ENCODE data around the gene SLC48A1.

The SLC48A1 gene

DNA sequence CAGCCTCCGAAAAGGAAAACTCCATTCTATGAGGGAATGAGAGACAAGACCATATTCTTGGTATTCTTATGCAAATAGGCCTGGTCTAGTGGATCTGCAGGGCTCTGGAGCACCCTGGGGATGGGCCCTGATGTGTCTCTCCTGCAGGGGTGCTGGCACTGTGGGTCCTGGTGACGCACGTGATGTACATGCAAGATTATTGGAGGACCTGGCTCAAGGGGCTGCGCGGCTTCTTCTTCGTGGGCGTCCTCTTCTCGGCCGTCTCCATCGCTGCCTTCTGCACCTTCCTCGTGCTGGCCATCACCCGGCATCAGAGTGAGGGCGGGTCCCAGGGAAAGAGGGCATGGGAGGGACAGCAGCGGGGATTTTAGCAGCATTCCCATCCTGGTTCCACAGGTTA is 5.8 kb downstream of the SLC48A1 start:
- no peak for DNase-seq

DNA sequence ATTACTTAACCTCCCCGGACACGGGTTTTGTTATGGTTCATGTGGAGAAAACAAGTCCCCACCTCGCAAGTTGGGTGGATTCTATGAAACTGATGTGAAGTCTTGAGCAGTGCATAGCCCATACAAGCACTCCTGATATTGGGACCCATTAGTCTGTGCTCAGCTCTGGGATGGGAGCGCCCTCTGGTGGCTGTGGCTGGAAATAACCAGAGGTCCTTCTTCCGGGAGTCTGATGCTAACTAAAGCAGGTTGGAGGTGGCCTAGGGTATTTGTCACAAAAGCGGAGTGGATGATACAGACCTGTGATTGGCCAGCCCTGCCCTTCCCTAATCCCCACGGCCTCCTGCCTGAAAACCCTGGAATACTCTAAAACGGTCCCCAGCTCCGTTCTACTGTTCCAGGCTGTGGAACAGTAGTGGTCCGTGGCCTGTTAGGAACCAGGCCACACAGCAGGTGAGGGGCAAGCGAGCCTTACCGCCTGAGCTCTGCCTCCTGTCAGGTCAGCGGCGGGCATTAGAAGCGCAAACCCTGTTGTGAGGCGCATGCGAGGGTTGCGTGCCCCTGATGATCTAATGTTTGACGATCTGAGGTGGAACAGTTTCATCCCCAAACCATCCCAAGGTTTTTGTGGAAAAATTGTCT is 6.4 kb downstream of the SLC48A1 start:
- DNase-seq = peak; percentile 84

DNA sequence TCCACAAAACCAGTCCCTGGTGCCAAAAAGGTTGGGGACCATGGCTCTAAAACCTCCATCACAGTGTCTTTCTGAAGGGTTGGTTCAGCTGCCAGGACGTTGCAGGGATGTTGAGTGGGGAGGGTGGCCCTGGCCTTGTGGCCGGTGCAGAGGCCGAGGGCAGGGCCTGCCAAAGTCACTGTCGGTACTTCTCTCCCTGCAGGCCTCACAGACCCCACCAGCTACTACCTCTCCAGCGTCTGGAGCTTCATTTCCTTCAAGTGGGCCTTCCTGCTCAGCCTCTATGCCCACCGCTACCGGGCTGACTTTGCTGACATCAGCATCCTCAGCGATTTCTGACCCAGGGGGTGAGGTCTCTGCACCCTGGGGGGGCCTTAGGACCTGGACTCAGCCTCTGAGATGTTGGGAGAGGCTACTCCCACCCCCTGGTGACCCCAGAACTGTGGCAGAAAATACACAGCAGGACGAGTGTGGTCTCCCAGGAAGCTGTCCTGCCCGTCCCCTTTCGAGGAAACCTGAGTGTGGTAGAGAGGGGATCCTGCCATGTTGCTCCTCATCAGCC is 7.0 kb downstream of the SLC48A1 start:
- DNase-seq = no peak

DNA sequence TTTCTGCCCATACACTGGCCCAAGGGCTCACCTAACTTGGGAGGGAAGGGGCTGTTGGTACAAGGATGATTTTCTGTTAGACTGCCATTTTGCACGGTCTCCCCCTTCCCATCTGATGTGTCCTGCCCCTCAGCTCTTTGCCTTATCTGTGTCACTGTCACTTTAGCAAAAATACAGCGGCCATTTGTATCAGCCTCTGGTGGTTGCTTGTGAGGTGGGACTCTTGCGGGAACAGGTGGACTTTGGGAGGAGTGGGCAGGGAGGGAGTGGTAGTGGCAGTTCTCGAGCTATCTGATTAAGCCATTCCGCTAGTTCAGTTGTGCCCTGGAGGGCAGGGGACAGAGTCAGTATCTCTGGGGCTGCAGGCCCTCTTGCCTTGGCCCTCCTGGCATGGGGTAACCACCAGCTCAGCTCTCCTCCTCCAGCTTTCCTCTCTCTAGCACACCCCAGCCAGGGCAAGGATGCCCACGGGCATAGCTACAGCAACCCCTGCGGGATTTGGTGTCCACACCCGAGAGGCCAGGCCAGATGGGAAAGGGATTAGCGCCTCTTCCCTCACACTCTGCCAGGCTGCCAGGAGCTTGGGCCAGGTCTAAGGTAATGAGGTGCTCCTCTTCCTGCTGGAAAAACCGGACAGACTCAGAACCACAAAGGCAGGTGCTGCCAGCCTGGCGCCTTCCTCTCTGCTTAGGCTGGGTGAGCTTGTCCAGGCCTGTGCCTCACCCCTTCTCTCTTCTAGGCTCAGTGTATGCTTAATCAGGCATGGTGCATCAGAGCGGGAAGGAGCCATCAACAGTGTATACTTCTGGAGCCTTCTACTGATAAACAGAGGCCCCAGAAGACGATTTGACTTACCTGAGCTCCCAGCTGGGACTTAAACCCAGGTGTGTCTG is 8.7 kb downstream of the SLC48A1 start:
- DNase-seq = no peak

DNA sequence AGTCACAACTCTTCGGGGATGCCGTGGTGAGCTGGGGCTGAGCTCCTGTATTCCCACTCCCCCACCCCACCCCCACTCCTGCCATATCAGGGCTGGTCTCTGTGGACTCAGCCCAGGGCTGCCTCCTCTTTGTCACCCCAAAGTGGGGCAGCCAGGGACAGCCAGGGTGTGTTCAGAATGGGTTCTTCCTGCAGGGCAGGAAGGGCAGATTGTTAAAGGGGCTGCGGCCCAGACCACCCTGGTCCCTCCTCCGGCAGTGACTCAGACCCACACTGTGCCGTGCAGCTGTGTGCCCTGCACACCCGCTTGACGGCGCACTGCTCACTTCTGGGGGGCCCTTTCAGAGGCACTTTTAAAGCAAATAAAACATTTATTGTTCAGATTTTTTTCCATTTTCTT is 9.3 kb downstream of the SLC48A1 start:
- no peak for DNase-seq

DNA sequence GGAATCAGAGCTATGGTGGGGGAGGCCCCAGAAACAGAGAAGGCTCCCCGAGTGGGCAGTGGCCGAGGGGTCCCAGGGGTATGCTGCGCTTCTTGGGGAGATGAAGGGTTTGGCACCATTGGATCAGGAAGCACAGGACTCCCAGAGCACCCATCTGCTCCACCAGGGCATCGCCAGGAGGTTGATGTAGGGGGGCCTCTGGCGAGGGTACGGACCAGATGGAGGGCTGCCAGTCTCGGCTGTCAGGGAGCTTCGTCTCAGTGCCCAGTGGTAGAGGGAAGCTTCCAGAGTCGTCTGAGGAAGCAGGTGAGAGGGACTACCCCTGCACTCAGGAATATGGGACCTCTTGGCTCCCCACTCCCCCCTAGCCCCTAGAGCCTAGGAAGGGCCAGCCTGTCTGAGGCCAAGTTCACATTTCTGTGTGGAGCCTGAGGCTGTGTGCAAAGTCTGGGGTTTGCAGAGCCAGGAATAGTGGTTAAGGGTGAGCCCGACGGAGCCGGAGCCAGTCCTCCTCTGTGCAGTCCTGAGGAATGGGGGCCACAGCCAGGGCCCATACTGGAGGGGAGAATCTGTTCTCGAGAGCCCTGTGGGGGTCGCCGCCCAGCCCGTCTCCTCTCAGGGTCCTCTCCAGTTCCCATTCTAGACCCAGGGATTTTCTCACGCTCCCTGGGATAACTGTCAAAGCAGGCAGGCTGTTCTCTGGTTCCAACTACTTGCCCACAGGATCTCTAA is 10.2 kb downstream of the SLC48A1 start:
- DNase-seq = no peak

DNA sequence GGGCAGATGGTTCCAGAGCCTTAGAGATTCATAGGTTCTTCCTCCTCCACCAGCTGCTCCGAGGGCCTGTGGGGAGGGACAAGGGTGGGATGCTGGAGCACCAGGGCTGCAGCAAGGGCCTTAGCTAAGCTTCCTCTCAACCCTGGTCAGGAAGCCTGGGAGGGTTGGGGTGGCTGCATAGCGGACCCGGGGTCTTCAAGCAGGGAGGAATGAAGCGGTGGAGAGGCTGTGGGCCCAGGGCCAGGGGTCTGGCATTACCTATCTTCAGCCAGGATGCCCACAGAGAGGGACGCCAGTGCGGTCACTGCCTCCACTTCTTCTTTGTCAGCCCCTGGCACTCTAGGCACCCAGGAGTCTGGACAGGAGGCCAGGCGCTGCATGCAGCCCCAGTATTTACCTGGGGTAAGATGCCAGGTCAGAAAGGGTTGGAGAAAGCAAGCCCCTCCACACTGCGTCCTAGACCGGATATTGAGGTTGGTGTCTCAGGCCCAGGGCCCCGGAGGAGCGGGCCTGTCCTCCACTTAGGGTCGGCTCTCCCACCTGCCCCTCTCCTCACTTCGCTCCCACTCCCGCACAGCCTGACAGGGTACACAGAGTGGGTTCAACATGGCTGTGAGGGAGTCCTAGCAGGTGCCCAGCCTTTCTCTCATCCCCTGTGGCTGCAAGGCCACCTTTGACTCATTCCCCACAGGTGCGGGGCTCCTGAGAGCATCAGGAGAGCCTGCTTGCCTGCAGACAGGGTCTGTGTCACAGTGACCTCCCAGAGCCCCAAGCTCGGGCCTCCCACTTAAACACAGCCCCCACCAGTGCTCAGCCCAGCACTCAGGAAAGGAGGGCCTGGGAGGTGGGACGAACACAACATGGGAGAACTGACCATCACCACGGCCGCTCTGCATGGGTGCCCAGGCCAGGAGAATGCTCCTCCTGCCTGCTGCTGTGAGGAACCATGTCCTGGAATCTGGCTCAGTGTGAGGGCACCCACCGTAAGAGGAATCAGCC is 11.1 kb downstream of the SLC48A1 start:
- no peak for DNase-seq

DNA sequence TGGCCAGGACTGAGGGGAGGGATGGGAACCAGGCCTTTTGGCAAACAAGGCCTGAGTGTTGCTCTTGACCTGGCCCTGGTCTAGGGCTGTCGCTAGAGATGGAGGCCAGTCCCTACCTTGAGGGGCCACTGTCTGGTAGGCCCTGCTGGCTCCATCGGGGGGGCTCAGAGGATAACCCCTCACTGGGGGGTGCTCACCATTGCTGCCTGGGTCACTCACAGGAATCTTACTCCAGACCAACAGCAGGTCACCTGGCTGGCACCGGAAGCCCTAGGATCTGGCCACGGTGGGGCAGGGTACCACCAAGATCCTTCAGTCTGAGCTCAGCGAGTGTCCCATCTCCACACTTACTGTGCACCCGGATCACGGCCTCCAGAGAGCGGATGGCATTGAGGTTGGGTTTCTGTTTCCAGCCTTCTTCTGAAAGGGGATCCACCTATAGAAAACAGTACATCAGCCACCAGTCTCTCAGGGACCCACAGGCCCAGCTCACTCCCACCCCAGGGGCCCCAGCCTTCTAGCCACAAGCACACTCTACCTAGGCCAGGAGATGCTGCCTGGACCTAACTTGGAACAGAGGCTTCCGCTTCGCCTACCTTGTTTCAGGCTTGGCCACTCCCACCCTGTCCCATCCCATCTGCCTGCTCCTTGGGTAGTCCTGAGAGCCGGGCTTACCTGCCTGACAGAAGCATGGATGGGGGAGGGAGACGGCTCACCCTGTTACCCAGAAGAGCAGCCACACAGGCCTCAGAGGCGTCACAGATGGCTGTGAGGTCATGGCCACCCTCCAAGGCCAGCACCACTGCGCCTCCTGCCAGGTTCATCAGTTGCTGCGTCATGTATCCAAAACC is 12.2 kb downstream of the SLC48A1 start:
- no peak for DNase-seq

DNA sequence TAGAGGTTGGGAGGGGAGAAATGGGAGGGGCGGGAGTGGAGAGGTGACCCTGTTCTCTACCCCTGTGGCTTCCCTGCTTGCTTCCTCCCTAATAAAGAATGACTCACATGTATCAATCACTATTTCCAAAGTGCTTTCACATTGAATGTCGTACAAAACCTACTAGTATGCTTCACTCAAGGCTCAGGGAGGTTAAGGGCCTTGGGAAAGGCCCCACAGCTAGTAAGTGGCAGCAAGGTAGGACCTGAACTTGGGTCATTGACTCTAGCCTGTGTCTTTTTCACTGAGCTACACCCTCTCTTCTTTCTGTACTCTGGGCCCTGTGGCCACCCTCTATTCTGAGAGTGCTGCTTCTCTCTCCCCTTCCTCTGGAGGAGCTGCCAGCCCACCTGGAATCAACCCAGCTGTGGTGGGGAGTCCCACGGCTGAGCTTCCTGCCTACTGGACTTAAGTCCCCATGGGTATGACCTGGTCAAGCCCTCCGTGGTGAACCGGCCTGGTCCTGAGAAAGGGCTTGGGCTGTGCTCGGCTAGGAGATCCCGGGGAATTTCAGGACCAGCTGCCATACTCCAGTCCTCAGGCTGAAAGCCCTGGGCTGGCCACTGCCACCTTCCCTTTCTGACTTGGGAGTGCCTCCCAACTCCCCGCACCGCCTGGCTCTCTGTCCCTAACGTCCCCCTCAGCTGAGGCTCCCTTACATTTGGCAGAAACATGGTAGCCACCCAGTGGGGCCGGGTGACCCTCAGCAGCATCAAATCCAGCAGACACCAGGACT is 13.0 kb downstream of the SLC48A1 start:
- no peak for DNase-seq

DNA sequence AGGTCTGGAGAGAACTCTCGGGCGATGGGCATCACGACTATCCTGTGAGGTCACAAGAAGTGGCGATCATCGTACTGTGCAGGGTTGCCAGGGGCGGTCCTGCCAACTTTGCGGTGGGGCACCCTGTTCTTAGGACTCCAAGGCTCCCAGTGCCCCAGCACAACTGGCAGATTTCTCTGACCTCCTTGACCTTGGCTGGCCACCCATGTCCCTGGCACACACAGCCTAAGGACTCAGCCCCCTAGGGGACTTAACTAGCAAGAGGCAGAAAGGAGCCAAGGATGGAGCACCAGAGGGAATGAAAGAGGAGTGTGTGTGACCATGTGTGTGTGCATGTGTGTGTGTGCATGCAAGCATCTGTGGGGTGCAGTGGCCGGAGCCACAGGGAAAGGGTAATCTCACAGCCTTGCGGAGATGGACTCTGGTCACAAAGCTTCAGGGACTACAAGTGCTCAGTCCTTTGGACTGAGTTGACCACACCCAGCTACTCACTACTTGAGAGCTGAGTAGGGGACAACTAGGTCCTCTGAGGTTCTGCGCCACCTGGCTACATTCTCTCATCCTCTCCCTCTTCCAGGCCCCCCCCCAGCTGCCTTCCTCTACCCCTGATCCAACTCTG is 13.7 kb downstream of the SLC48A1 start:
- no peak for DNase-seq

DNA sequence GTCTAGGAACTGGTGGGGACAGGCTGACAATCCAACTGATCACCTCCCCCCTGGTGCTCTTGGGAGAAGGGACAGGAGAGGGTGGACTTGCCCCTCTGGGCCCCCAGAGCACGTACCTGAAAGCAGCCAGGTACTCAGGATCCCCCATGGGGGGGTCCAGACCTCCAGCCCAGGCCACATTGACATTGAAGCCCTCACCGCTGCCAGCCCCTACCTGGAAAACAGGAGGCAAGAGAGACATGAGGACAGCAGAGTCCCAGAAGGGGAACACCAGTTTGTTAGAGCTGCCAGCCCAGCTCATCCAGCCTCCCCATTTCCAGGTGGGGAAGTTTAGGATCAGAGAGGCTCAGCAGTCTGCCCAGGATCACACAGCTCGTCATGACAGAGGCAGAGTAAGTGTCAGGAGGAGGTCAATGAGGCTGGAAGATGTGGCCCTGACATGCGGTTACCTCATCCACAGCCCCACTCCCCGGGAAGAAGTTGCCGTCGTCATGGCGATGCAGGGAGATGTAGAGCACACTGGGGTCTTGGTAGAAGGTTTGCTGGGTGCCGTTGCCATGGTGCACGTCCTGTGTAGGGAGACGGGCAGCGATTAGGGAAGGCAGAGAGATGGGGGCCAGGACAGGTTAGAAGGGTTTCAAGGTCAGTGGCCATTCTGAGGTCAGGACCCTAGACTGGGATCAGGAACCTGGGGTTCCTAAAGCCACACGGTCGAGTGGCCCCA is 14.7 kb downstream of the SLC48A1 start:
- no peak for DNase-seq

DNA sequence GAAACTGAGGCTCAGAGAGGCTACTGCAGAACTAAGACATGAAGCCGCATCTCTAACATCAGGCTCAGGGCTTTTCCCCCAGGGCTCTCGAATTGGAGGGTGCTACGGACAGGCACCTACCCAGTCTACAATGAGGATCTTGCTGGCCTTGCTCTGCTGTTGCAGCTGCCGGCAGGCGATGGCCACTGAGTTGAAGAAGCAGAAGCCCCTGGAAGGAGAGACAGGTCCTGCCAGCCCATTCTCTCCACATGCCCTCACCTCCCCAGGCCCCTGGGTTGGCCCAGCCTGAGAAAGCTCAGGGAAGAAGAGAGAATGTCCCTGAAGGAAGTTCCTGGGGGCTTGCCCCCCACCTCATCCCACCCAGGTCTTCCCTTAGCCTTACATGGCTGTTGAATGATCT is 16.1 kb downstream of the SLC48A1 start:
- DNase-seq = no peak

DNA sequence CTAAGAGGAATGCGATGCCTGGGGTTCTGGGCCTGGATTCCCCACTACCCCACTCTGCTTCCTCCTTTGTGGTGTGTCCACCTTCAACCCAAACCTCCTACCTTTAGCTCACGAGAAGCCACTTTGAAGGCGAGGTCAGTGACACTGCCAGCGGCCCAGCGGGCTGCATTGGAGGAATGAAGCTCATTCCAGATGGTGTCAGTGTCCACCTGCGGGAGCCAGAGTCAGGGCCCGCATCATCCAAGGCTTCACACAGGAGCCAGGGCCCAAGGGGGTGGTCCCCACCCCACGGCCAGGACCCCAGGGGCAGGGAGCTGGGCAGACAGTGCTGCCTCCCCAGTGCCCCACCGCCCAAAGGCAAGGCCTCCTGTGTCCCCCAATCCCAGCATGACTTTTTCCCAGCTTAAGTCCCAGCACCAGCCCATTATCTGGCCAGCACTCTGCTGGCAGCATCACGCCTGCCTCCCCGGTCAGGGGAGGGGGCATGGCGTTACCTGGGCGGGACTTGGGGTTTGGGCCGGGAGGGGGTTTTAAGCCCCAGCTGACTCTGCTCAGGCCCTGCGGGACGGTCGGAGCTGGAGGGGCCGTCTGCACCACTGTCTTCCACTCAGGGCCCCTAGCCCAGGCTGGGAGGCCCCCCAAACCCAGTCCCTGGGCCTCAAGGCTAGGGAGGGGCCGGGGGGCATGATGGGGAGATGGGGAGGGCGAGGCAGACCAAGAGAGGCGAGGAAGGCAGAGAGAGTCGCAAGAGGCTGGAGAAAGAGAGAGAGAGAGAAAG is 16.9 kb downstream of the SLC48A1 start:
- DNase-seq = no peak

DNA sequence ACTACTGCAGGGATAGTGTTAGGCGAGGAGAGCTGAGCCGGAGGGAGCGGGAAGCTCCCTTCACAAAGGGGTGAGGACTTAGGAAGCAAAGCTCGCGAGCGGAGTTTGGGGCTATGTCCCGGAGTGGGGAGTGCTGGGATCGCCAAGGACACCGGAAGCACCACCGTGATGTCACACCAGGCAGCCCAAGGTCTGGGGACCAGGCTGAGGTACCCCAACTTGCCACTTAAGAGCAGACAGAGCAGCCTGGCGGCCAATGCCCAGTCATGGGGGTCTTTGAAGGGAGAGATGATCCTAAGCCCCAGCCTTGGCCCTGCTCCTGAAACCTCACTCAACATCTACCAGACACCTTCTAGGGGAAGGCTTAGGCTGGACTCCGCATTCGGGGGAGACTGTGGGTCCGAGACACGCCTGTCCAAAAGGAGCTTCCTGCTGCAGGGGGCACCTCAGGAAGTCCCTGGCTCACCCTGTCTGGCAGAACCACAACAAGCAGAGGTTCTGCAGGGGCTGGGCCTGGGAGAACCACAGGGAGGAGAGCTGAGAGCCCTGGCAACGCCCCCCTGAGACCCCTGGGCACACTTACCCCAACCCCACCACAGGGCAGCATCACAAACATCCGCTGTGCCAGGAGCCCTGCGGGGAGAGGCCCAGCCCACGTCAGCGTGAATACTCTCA is 17.8 kb downstream of the SLC48A1 start:
- no peak for DNase-seq

DNA sequence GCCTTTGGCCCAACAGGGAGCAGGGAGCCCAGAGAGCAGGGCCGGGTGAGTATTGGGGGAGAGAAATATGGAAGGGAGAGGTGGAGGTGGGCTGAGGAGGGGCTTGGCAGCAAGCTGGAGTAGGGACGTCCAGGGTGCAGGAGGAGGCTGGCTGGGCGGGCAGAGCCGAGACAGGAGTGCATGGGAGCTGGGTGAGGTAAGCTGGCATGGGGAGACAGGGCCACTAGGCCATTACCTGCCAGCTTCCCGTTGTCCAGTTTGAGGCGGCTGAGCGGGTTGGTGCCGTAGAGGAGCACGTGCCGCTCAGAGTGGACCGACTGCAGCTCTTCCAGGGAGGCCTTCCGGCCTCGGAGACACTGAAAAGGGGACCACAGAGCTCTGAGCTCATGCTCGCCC is 18.3 kb downstream of the SLC48A1 start:
- no peak for DNase-seq

DNA sequence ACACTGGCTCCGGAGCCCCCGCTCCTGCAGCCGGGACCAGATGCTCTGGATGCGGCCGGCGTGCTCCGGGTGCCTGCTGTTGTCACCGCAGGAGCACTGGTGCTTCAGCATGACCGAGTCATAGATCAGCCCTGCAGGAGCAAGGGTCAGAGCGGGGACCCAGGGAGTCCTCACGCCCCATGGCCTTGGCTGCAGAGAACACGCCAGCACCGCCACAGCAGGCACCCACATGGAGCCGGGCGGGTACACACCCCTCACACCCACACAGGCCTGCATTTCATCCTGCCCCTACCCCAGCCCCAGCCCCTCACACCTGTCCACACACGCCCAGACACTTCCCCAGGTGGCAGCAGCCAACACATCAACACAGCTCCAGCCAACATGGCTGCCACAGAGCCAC is 18.8 kb downstream of the SLC48A1 start:
- no peak for DNase-seq

DNA sequence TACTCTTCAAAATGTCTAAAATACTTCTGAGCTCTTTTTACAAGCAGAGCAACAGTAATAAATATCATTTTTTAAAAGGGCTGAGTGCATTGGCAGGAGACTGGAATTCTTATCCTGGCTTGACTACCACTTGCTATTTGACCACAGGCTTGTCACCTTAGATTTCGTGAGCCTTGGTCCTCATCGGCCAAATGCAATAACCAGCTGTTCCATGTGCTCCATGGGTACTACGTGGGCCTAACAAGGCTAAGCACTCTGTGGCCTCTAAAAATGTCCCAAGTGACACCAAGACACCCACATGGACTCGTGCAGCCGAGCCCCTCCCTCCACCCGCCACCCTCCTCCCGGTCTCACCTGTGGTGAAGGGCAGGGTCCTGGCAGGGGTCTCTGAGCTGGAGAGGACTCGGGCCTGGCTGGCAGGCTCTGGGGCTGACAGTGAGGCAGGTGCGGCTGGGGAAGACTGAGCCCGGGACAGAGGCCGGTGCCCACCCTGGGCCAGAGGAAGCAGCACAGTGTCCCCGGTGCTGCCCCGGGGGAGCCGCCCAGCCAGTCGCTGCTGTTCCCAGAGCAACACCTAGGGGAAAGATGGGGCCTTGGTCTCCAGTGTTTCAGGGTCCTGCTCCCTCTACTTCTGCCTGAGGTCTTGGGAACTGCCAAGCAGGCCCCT is 20.1 kb downstream of the SLC48A1 start:
- DNase-seq = no peak
